GM20000 (cell line): ENCODE measurements around the gene HK1.
"Not testable (repeated sequence)": the region's sequence is repeated elsewhere in the genome, so short reads cannot be mapped to it uniquely, and the experiment has no call there.

Experiments used
- DNase-seq: peaks from one replicate; pipeline ENCODE4 v3.0.0; 2012; ENCODE audit warnings: low spot score
- CTCF ChIP-seq: IDR thresholded peaks from 2 replicates; pipeline ENCODE4 v1.5.1; 2012; ENCODE audit warnings: mild to moderate bottlenecking, control low read depth; ENCODE audit errors: extremely low read depth, missing control alignments

The HK1 gene

GRCh38 chr10:69272624-69273023 lies 5.7 kb upstream of the HK1 start:
- no peak for DNase-seq

GRCh38 chr10:69275444-69275843 lies 2.9 kb upstream of the HK1 start:
- no peak for TF ChIP-seq CTCF
- no peak for DNase-seq

More at GRCh38 chr10:69272624-69273023, 5.7 kb upstream of the HK1 start:
- TF ChIP-seq CTCF, result no peak

GRCh38 chr10:69276503-69276902 lies 1.8 kb upstream of the HK1 start:
- TF ChIP-seq CTCF, result no peak
- DNase-seq, result no peak

- DNase-seq, result no peak
- no peak for TF ChIP-seq CTCF
These were observed 814 bp downstream of the HK1 start for GRCh38 chr10:69279110-69279509.

GRCh38 chr10:69281507-69282413 lies 3.5 kb downstream of the HK1 start:
- TF ChIP-seq CTCF, result no peak

GRCh38 chr10:69284402-69284801 lies 6.1 kb downstream of the HK1 start:
- DNase-seq, result not testable (repeated sequence)

More at GRCh38 chr10:69281507-69282413, 3.5 kb downstream of the HK1 start:
- DNase-seq, result no peak

- TF ChIP-seq CTCF, result no peak
These were observed 7.4 kb downstream of the HK1 start for GRCh38 chr10:69285699-69286098.

GRCh38 chr10:69287181-69287580 lies 8.9 kb downstream of the HK1 start:
- no peak for TF ChIP-seq CTCF
- DNase-seq, result no peak

More at GRCh38 chr10:69285699-69286098, 7.4 kb downstream of the HK1 start:
- no peak for DNase-seq
